RPMI7951 (cell line): ENCODE results near the gene COLEC12. TPM values are rescaled to one million over a fixed set of nuclear protein-coding genes. Genes with fewer than 3 reads are reported as not detected.

Experiments used
- DNase-seq: peaks from one replicate; pipeline ENCODE4 v3.0.0-alpha.2; 2012; ENCODE audit warnings: low read depth
- total RNA-seq: library from RNA; depleted of rRNA; stranded (reverse); fragments of >200 nt; shearing (Covaris generic); gene quantifications from 2 replicates; pipeline ENCODE4 v1.2.3, GENCODE V29; 2014; rRNA removed

COLEC12 gene
- 95.0 and 103 TPM in 2 replicates for total RNA-seq

- DNase-seq = peak; percentile 50
These were observed at the start of gene COLEC12 for GRCh38 chr18:500632-501405. COLEC12 (minus strand) TSS chr18:500701; CDS start chr18:500514, 187 bp downstream.

GRCh38 chr18:549967-550366, 49.5 kb upstream of the COLEC12 start:
- DNase-seq = no peak

- no peak for DNase-seq
These were observed 43.1 kb upstream of the COLEC12 start for GRCh38 chr18:543447-544078.

- no peak for DNase-seq
These were observed 33.6 kb upstream of the COLEC12 start for GRCh38 chr18:533995-534601.

- no peak for DNase-seq
These were observed 32.1 kb upstream of the COLEC12 start for GRCh38 chr18:532632-533031.

GRCh38 chr18:532018-532417, 31.5 kb upstream of the COLEC12 start:
- no peak for DNase-seq

GRCh38 chr18:527146-527545, 26.6 kb upstream of the COLEC12 start:
- no peak for DNase-seq

- DNase-seq = no peak
These were observed 26.2 kb upstream of the COLEC12 start for GRCh38 chr18:526681-527080.

GRCh38 chr18:525036-525797, 24.7 kb upstream of the COLEC12 start:
- peak; percentile 84 for DNase-seq

- peak; percentile 77 for DNase-seq
These were observed 24.0 kb upstream of the COLEC12 start for GRCh38 chr18:524466-524865.

GRCh38 chr18:523561-523960, 23.1 kb upstream of the COLEC12 start:
- peak; percentile 34 for DNase-seq

GRCh38 chr18:519019-519879, 18.7 kb upstream of the COLEC12 start:
- peak; percentile 80 for DNase-seq

- no peak for DNase-seq
These were observed 17.6 kb upstream of the COLEC12 start for GRCh38 chr18:518081-518480.

- DNase-seq = no peak
These were observed 15.3 kb upstream of the COLEC12 start for GRCh38 chr18:515838-516237.

GRCh38 chr18:515156-515815, 14.8 kb upstream of the COLEC12 start:
- DNase-seq = no peak

- no peak for DNase-seq
These were observed 13.5 kb upstream of the COLEC12 start for GRCh38 chr18:513826-514530.

- DNase-seq = no peak
These were observed 12.5 kb upstream of the COLEC12 start for GRCh38 chr18:512957-513356.

GRCh38 chr18:508835-509234, 8.3 kb upstream of the COLEC12 start:
- no peak for DNase-seq

- no peak for DNase-seq
These were observed 7.1 kb upstream of the COLEC12 start for GRCh38 chr18:507636-508035.

- no peak for DNase-seq
These were observed 6.3 kb upstream of the COLEC12 start for GRCh38 chr18:506801-507200.
